GM21528 (cell line): Measurements from ENCODE around the gene PCGF2.

ENCODE experiments used
- ATAC-seq: cut with Tn5 transposase; IDR thresholded peaks from one replicate; pipeline ENCODE4 v1.9.1; 2021; ENCODE audit warnings: mild to moderate bottlenecking, moderate library complexity; ENCODE audit not compliant: unreplicated experiment, low FRiP score

Gene PCGF2

GRCh38 chr17:38719943-38720641 lies 28.0 kb downstream of the PCGF2 start:
- ATAC-seq, result no peak

GRCh38 chr17:38719289-38719942 lies 28.7 kb downstream of the PCGF2 start:
- no peak for ATAC-seq

GRCh38 chr17:38717139-38717745 lies 30.9 kb downstream of the PCGF2 start:
- no peak for ATAC-seq

GRCh38 chr17:38716368-38717005 lies 31.6 kb downstream of the PCGF2 start:
- no peak for ATAC-seq

GRCh38 chr17:38715216-38715943 lies 32.8 kb downstream of the PCGF2 start:
- ATAC-seq, result no peak

- ATAC-seq, result no peak
Measured at GRCh38 chr17:38713456-38714075, 34.6 kb downstream of the PCGF2 start.

- ATAC-seq, result no peak
Measured at GRCh38 chr17:38712593-38712992, 35.5 kb downstream of the PCGF2 start.

GRCh38 chr17:38711792-38712571 lies 36.2 kb downstream of the PCGF2 start:
- no peak for ATAC-seq

GRCh38 chr17:38710985-38711384 lies 37.2 kb downstream of the PCGF2 start:
- no peak for ATAC-seq

GRCh38 chr17:38710604-38710962 lies 37.6 kb downstream of the PCGF2 start:
- no peak for ATAC-seq

GRCh38 chr17:38709864-38710603 lies 38.1 kb downstream of the PCGF2 start:
- ATAC-seq, result no peak

GRCh38 chr17:38709104-38709820 lies 38.9 kb downstream of the PCGF2 start:
- no peak for ATAC-seq

GRCh38 chr17:38707678-38708351 lies 40.3 kb downstream of the PCGF2 start:
- ATAC-seq, result no peak

- ATAC-seq, result no peak
Measured at GRCh38 chr17:38706505-38707216, 41.5 kb downstream of the PCGF2 start.

- ATAC-seq, result no peak
Measured at GRCh38 chr17:38705803-38706504, 42.2 kb downstream of the PCGF2 start.

GRCh38 chr17:38705523-38705802 lies 42.7 kb downstream of the PCGF2 start:
- no peak for ATAC-seq
